Measurements from ENCODE around the gene GALNT18.

Gene GALNT18

DNA sequence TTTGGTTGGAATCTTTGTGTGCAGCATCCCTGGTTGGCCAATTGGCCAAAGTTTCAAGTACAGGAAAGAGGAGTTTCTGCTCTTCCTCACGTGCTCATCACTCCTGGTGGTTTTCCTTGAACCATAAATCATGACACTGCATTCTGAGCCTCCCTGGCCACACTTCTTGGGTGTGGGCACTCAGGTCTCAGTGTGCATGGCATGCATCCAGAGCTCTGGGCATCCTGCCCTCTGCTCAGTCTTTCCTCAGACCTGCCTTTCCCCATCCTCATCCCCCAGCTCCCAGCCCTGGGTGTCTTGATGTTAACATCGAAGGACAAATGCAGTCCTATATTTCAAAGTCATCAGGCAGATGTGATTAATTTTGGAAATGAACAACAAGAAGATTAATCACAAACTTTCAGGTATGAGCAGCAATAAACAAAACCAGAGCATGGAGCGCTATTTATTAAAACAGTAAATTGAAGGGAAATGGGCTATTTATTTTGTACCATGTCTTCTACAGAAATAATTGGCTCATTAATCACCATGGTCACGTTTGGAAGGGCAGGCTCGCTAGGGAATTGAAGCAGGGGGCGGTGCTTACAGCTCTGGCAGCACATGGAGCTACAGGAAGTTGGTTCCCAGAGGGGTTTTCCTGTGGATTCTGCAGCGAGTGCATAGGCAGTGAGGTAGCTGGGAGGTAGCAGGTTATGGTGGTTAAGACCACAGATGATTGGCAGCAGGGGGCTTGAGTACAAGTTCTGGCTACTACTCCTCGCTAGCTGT lies 358.4 kb downstream of the GALNT18 start:
- Mint-ChIP-seq H3K27me3 (peaks cover 44% of the 10 kb centered on the region), H3K4me3 (no peak overlapping the region), H3K27ac (ENCODE audit: low read depth) (no peak overlapping the region), H3K36me3 (ENCODE audit: insufficient read depth) (no peaks in the 10 kb centered on the region), H3K9me3 (no peaks in the 10 kb centered on the region), H3K4me1 (no peaks in the 10 kb centered on the region)
- ATAC-seq (replicated peaks; ENCODE audit: extremely low read depth, poor library complexity, severe bottlenecking) (no peak), DNase-seq (ENCODE audit: low spot score in 2 of 2) (no peak)

DNA sequence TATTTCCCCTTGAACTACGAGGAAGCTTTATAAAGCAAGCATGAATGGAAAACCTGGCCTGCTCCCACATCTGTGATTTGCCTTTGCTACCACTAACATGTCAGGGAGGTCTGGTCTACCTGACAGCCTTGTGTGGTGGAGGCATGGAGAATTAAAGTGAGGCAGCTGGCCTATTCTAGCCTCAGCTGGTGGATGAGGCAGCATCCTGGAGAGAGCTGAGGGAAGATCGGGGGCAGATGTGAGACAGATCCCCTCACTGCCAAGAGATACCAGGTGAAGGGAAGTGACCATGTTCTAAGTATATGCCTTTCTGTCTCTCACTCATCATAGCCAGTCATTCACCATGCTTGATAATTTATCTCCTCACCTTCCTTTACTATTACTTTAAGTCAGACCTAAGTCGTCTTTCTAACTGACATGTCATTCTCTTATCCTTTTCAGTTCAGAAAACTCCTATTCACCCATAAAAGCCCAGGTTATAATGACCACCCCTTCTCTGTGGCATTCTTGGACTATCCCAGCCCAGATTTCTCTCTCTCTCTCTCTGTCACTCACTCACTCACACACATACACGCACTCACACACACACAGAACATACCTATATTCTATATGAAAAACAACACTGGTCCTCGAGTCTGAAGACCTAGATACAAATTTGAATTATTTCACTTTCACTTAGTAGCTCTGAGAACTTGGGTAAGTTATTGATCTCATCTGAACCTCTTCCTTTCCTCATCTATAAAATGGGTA lies 359.5 kb downstream of the GALNT18 start:
- ATAC-seq (replicated peaks; ENCODE audit: extremely low read depth, poor library complexity, severe bottlenecking) (no peak), DNase-seq (ENCODE audit: low spot score in 2 of 2) (no peak)
- no peak overlapping the region for H3K4me3 Mint-ChIP-seq
- peaks cover 44% of the 10 kb centered on the region for H3K27me3 Mint-ChIP-seq
- H3K36me3 Mint-ChIP-seq (ENCODE audit: insufficient read depth): no peaks in the 10 kb centered on the region
- H3K9me3 Mint-ChIP-seq: no peaks in the 10 kb centered on the region
- no peak overlapping the region for H3K27ac Mint-ChIP-seq (ENCODE audit: low read depth)
- H3K4me1 Mint-ChIP-seq: no peaks in the 10 kb centered on the region

DNA sequence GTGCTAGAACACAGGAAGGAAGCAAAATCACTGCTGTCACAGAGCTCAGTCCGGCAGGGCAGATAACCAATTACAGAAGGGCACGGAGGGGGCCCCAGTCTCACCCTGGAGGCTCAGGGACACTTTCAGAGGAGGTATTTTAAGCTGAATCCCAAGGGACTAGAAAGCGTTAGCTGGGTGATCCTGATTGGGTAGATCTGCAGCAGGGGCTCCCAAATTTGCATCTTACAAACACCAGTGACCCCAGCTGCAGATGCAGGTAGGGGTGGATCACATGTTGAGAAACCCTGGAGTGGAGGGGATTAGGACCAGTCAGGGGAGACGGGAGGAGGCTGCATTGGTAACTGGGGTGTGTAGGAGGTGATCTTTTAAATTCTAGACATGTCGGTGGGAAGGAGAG lies 360.2 kb downstream of the GALNT18 start:
- H3K9me3 Mint-ChIP-seq: no peaks in the 10 kb centered on the region
- H3K4me1 Mint-ChIP-seq: no peaks in the 10 kb centered on the region
- no peak overlapping the region for H3K27ac Mint-ChIP-seq (ENCODE audit: low read depth)
- H3K4me3 Mint-ChIP-seq: no peak overlapping the region
- peaks cover 40% of the 10 kb centered on the region for H3K27me3 Mint-ChIP-seq
- no peak for DNase-seq (ENCODE audit: low spot score in 2 of 2)
- ATAC-seq (replicated peaks; ENCODE audit: extremely low read depth, poor library complexity, severe bottlenecking): no peak
- no peaks in the 10 kb centered on the region for H3K36me3 Mint-ChIP-seq (ENCODE audit: insufficient read depth)

DNA sequence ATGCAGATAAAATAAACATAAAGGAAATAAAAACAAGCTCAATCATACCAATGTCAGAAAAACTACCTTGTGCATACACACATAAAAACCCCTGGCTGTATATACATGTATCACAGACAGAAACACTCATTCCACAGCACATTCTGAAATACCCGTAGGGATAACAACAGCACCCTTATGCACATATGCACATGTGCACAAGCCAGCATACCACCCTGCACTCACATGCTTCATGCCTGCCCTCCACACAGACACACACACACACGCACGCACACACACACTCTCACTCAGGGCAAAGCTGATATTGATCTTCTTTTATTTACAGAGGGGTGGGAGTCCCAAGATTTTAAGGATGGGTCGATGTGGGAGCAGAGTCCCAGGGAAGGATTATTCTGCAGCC lies 360.9 kb downstream of the GALNT18 start:
- H3K9me3 Mint-ChIP-seq: no peaks in the 10 kb centered on the region
- no peak for DNase-seq (ENCODE audit: low spot score in 2 of 2)
- H3K27me3 Mint-ChIP-seq: peaks cover 33% of the 10 kb centered on the region
- no peaks in the 10 kb centered on the region for H3K4me1 Mint-ChIP-seq
- ATAC-seq (replicated peaks; ENCODE audit: extremely low read depth, poor library complexity, severe bottlenecking): no peak
- H3K4me3 Mint-ChIP-seq: no peak overlapping the region
- no peaks in the 10 kb centered on the region for H3K36me3 Mint-ChIP-seq (ENCODE audit: insufficient read depth)
- H3K27ac Mint-ChIP-seq (ENCODE audit: low read depth): no peak overlapping the region

DNA sequence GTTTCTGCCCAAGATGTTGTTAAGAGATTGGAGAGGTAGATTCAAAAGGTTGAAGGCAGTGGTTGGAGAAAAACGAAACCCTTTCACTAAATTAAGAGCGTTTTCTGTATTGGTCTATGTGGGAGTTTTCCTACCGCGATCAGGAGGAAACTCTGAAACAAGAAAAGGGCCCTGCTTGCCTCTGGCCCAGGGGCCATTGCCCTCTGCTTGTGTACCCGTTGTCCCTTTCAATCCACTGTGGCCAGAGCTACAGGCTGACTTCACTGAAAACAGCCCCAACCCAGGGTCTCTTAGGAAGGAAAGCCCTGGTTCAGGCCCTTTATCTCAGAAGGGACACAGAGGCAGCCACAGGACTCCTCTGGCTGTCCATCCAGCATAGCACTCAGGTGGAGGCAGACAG lies 367.8 kb downstream of the GALNT18 start:
- DNase-seq (ENCODE audit: low spot score in 2 of 2): no peak
- Mint-ChIP-seq H3K27ac (ENCODE audit: low read depth) (no peak overlapping the region), H3K4me1 (no peaks in the 10 kb centered on the region), H3K4me3 (no peak overlapping the region), H3K36me3 (ENCODE audit: insufficient read depth) (no peaks in the 10 kb centered on the region), H3K27me3 (peaks cover 27% of the 10 kb centered on the region), H3K9me3 (no peaks in the 10 kb centered on the region)
- ATAC-seq (replicated peaks; ENCODE audit: extremely low read depth, poor library complexity, severe bottlenecking): no peak

DNA sequence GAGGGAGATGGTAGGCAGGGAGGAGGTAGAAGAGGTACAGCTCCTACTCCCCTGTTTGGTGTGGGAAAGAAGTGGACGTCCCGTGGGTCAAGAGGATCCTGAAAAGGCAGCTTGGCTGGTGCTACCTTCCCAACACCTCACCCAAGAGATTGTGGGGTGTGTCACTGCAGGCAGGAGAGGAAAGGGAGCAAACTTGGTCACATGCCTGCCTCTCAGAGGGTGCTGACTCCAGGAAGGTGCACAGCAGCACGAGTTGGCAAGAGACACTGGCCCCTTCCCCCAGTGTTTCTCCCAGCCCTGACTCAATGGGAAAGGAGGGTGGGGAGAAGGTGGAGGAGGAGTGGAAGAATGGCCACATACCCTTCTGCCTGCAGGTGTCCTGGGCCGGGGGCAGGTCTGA lies 368.3 kb downstream of the GALNT18 start:
- H3K4me1 Mint-ChIP-seq: no peaks in the 10 kb centered on the region
- H3K36me3 Mint-ChIP-seq (ENCODE audit: insufficient read depth): no peaks in the 10 kb centered on the region
- no peaks in the 10 kb centered on the region for H3K9me3 Mint-ChIP-seq
- H3K4me3 Mint-ChIP-seq: no peak overlapping the region
- DNase-seq (ENCODE audit: low spot score in 2 of 2) (no peak), ATAC-seq (replicated peaks; ENCODE audit: extremely low read depth, poor library complexity, severe bottlenecking) (no peak)
- H3K27me3 Mint-ChIP-seq: peaks cover 27% of the 10 kb centered on the region
- H3K27ac Mint-ChIP-seq (ENCODE audit: low read depth): no peak overlapping the region

DNA sequence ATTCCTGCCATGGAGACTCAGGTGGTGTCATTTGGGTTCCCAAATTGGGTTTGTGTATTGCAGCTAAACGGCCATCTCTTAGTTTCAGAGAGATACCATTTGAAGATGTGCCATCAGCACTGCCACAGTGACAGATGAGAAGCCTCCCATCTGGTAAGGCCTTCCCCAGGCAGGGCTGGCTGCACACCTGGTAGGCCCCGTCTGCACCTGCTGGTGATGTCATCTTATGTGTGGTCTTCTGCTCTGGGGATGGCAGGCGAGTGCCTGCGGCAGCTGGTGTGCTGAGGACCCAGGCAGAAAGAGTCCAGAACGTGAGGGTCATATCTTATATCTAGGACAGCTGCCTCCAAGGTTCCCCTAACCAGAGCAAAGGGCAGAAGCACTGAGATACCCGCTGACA lies 369.4 kb downstream of the GALNT18 start:
- no peaks in the 10 kb centered on the region for H3K36me3 Mint-ChIP-seq (ENCODE audit: insufficient read depth)
- peaks cover 27% of the 10 kb centered on the region for H3K27me3 Mint-ChIP-seq
- no peak for DNase-seq (ENCODE audit: low spot score in 2 of 2)
- H3K27ac Mint-ChIP-seq (ENCODE audit: low read depth): no peak overlapping the region
- no peaks in the 10 kb centered on the region for H3K9me3 Mint-ChIP-seq
- no peaks in the 10 kb centered on the region for H3K4me1 Mint-ChIP-seq
- ATAC-seq (replicated peaks; ENCODE audit: extremely low read depth, poor library complexity, severe bottlenecking): no peak
- no peak overlapping the region for H3K4me3 Mint-ChIP-seq

DNA sequence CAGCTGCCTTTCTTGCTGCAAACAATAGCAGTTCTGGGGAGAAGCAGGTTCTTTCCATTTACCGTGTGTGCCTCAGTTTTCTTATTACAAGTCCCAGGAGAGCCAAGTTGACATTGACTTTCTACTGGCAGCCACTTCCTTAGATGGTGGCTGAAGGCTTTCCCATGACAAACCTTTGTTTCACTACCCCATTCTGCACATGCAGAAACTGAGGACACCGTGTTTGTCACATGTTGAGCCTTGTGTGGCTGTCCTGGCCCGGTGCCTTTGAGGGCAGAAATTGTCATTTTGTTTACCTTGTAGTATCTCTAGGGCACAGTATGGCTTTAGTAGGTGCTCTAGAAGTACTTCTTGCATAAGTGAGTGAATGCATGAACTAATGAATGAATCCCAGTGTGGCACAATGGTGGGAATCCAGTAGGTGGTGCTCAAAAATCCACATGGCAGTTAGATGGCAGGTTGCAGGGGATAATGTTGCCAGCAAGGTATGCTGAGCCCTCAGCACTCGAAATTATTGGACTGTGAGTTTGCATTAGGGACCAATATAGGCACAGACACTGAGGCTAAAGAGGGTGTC lies 370.3 kb downstream of the GALNT18 start:
- H3K36me3 Mint-ChIP-seq (ENCODE audit: insufficient read depth): peaks cover 2% of the 10 kb centered on the region
- H3K9me3 Mint-ChIP-seq: no peaks in the 10 kb centered on the region
- H3K4me1 Mint-ChIP-seq: no peaks in the 10 kb centered on the region
- no peak overlapping the region for H3K27ac Mint-ChIP-seq (ENCODE audit: low read depth)
- DNase-seq (ENCODE audit: low spot score in 2 of 2) (no peak), ATAC-seq (replicated peaks; ENCODE audit: extremely low read depth, poor library complexity, severe bottlenecking) (no peak)
- peaks cover 27% of the 10 kb centered on the region for H3K27me3 Mint-ChIP-seq
- H3K4me3 Mint-ChIP-seq: no peak overlapping the region

DNA sequence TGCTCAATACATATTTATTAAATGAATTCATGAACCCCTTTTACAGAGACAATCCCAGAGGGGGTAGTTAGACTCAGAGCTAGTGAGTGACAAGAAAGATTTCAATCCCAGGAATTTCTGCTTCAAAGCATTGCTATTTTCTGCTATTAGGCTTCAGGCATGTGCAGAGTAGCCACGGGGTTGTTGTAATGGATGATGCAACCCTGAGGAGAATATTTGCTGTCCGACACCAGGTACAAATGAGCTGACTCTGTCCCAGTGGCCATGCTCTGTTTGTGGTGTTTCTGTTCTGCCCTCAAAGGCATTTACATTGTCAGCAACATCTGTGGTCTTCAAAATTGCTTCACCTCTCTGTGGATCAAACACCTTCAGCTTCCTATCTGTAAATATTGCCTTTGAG lies 371.3 kb downstream of the GALNT18 start:
- H3K36me3 Mint-ChIP-seq (ENCODE audit: insufficient read depth): peaks cover 5% of the 10 kb centered on the region
- H3K4me1 Mint-ChIP-seq: no peaks in the 10 kb centered on the region
- no peak overlapping the region for H3K4me3 Mint-ChIP-seq
- no peak for DNase-seq (ENCODE audit: low spot score in 2 of 2)
- H3K9me3 Mint-ChIP-seq: no peaks in the 10 kb centered on the region
- H3K27ac Mint-ChIP-seq (ENCODE audit: low read depth): no peak overlapping the region
- peaks cover 27% of the 10 kb centered on the region for H3K27me3 Mint-ChIP-seq
- ATAC-seq (replicated peaks; ENCODE audit: extremely low read depth, poor library complexity, severe bottlenecking): no peak

DNA sequence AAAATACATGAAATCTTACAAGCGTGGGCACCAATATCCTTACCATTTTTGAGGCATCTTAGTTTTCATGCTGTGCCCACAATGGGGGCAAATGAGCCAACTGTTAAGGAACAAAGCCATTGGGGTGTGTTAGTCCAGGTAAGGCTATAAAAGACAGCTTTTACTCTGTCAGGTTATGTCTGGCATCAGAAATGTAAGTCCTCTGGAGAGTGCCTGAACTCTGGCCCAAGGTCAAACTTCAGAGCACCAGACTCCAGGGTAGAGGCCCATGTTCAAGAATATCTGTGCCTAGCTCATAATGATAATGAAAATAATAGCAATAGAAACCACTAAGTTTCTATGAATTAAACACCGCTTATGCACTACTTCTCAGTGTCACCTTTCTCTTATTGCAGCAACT lies 374.2 kb downstream of the GALNT18 start:
- no peak overlapping the region for H3K27ac Mint-ChIP-seq (ENCODE audit: low read depth)
- peaks cover 22% of the 10 kb centered on the region for H3K4me1 Mint-ChIP-seq
- DNase-seq (ENCODE audit: low spot score in 2 of 2) (no peak), ATAC-seq (replicated peaks; ENCODE audit: extremely low read depth, poor library complexity, severe bottlenecking) (no peak)
- H3K27me3 Mint-ChIP-seq: peaks cover 15% of the 10 kb centered on the region
- peaks cover 5% of the 10 kb centered on the region for H3K36me3 Mint-ChIP-seq (ENCODE audit: insufficient read depth)
- H3K4me3 Mint-ChIP-seq: no peak overlapping the region
- no peaks in the 10 kb centered on the region for H3K9me3 Mint-ChIP-seq

DNA sequence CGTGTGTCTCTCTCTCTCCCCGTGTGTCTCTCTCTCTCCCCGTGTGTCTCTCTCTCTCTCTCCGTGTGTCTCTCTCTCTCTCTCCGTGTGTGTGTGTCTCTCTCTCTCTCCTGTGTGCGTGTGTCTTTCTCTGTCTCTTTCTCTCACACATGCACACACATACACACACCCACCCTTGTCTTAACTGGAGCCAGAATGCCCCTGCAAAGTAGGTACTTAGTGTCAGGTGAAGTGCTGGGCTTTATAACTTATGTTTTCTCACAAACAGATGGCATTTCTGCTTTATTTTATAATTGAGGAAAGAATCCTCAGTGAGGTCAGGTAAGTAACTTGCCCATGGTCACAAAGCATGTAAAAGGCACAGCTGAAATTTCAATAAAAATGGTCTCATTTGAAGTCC lies 374.7 kb downstream of the GALNT18 start:
- Mint-ChIP-seq H3K9me3 (no peaks in the 10 kb centered on the region), H3K4me1 (peaks cover 25% of the 10 kb centered on the region), H3K27ac (ENCODE audit: low read depth) (peak overlapping the region; percentile 86), H3K36me3 (ENCODE audit: insufficient read depth) (peaks cover 5% of the 10 kb centered on the region), H3K4me3 (no peak overlapping the region), H3K27me3 (peaks cover 13% of the 10 kb centered on the region)
- DNase-seq (ENCODE audit: low spot score in 2 of 2) (no peak), ATAC-seq (replicated peaks; ENCODE audit: extremely low read depth, poor library complexity, severe bottlenecking) (no peak)

DNA sequence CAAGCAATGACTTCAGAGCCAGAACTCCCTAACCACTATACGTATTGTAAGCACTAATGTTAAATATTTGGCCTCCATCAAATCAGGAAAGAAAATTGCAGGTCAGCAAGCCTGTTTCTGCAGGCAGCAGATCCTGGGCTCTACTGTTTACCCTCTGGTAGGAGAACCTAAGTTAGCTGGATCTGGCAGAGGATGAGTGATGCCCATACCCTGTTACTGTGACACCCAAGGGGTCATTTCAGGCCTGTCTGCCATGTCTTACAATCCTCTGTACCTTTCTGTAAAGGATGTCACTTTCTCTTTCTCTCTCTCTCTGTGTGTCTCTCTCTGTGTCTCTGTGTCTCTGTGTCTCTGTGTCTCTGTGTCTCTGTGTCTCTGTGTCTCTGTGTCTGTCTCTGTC lies 375.6 kb downstream of the GALNT18 start:
- Mint-ChIP-seq H3K36me3 (ENCODE audit: insufficient read depth) (peaks cover 7% of the 10 kb centered on the region), H3K27ac (ENCODE audit: low read depth) (peak overlapping the region; percentile 86), H3K27me3 (peaks cover 4% of the 10 kb centered on the region), H3K9me3 (peaks cover 2% of the 10 kb centered on the region), H3K4me1 (peaks cover 29% of the 10 kb centered on the region), H3K4me3 (no peak overlapping the region)
- no peak for DNase-seq (ENCODE audit: low spot score in 2 of 2)
- no peak for ATAC-seq (replicated peaks; ENCODE audit: extremely low read depth, poor library complexity, severe bottlenecking)

DNA sequence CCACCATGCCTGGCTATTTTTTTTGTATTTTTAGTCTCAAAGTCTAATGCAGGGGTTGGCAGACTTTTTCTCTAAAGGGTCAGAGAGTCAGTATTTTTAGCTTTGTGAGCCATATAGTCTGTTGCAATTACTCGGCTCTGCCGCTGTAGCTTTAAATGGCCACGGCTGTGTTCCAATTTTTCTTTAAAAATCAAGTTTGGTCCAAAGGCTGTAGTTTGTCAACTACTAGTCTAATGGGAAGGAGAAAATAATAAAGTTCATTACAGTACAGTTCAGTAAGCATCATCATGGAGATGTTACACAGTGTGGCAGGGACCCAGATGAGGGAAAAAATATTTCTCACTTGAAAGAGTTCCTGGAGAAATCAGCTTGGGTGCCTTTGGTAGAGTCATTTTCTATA lies 376.4 kb downstream of the GALNT18 start:
- peaks cover 5% of the 10 kb centered on the region for H3K9me3 Mint-ChIP-seq
- no peak overlapping the region for H3K27ac Mint-ChIP-seq (ENCODE audit: low read depth)
- H3K27me3 Mint-ChIP-seq: no peaks in the 10 kb centered on the region
- peaks cover 29% of the 10 kb centered on the region for H3K4me1 Mint-ChIP-seq
- ATAC-seq (replicated peaks; ENCODE audit: extremely low read depth, poor library complexity, severe bottlenecking) (no peak), DNase-seq (ENCODE audit: low spot score in 2 of 2) (no peak)
- H3K36me3 Mint-ChIP-seq (ENCODE audit: insufficient read depth): peaks cover 7% of the 10 kb centered on the region
- H3K4me3 Mint-ChIP-seq: no peak overlapping the region

Data from central memory CD8-positive, alpha-beta T cell (primary cell).